MG63 (cell line): Measurements from ENCODE around the gene NDUFS6. TPM values are rescaled to one million over a fixed set of nuclear protein-coding genes. Genes with fewer than 3 reads are reported as not detected.
"Not testable (repeated sequence)": the region's sequence is repeated elsewhere in the genome, so short reads cannot be mapped to it uniquely, and the experiment has no call there.

Experiments
- DNase-seq: peaks from one replicate; pipeline ENCODE4 v3.0.0-alpha.2; 2020
- H3K27me3 ChIP-seq: fragments of 250-450 bp; sonication (Bioruptor Pico); 2 replicates; pipeline ENCODE4 v1.5.1; 2020; ENCODE audit warnings: mild to moderate bottlenecking, moderate library complexity
- H3K36me3 ChIP-seq: fragments of 250-450 bp; sonication (Bioruptor Pico); 2 replicates; pipeline ENCODE4 v1.5.1; 2020; ENCODE audit warnings: mild to moderate bottlenecking, moderate library complexity
- H3K4me3 ChIP-seq: fragments of 250-450 bp; sonication (Bioruptor Pico); 2 replicates; pipeline ENCODE4 v1.5.1; 2020; ENCODE audit warnings: mild to moderate bottlenecking, moderate library complexity
- H3K9me3 ChIP-seq: fragments of 250-450 bp; sonication (Bioruptor Pico); 2 replicates; pipeline ENCODE4 v1.5.1; 2020; ENCODE audit warnings: mild to moderate bottlenecking, moderate library complexity
- total RNA-seq: library from RNA; depleted of rRNA; stranded (reverse); fragments of >200 nt; shearing (Covaris generic); gene quantifications from 2 replicates; pipeline ENCODE4 v1.2.3, GENCODE V29; 2014; ENCODE audit warnings: low replicate concordance

Gene NDUFS6
- total RNA-seq, 1 experiment from 2014 or later = 215 TPM

GRCh38 chr5:1815881-1816292, 14.7 kb downstream of the NDUFS6 start:
- Histone ChIP-seq H3K4me3 (no peak overlapping the region), H3K9me3 (no peaks in the 10 kb centered on the region; the same call in 1 of the 2 replicates), H3K27me3 (no peaks in the 10 kb centered on the region), H3K36me3 (peaks cover 93% of the 10 kb centered on the region)
- no peak for DNase-seq

- not testable (repeated sequence) for H3K9me3 ChIP-seq, H3K27me3 ChIP-seq, DNase-seq, H3K4me3 ChIP-seq
- H3K36me3 ChIP-seq = peaks cover 94% of the 10 kb centered on the region
These were observed 15.4 kb downstream of the NDUFS6 start for GRCh38 chr5:1816495-1817089.

- H3K36me3 ChIP-seq = peaks cover 94% of the 10 kb centered on the region
- no peak for DNase-seq
- no peaks in the 10 kb centered on the region; the same call in 1 of the 2 replicates for H3K9me3 ChIP-seq
- no peaks in the 10 kb centered on the region for H3K27me3 ChIP-seq
- H3K4me3 ChIP-seq = no peak overlapping the region
These were observed 16.2 kb downstream of the NDUFS6 start for GRCh38 chr5:1817261-1818043.

- no peak for DNase-seq
- no peak overlapping the region for H3K4me3 ChIP-seq
- peaks cover 93% of the 10 kb centered on the region for H3K36me3 ChIP-seq
- no peaks in the 10 kb centered on the region; the same call in 1 of the 2 replicates for H3K9me3 ChIP-seq
- H3K27me3 ChIP-seq = no peaks in the 10 kb centered on the region
These were observed 17.6 kb downstream of the NDUFS6 start for GRCh38 chr5:1818784-1819183.

- H3K4me3 ChIP-seq = no peak overlapping the region
- no peaks in the 10 kb centered on the region for H3K27me3 ChIP-seq
- H3K36me3 ChIP-seq = peaks cover 93% of the 10 kb centered on the region
- no peak for DNase-seq
- no peaks in the 10 kb centered on the region; the same call in 1 of the 2 replicates for H3K9me3 ChIP-seq
These were observed 18.3 kb downstream of the NDUFS6 start for GRCh38 chr5:1819458-1819857.

- Histone ChIP-seq H3K4me3 (no peak overlapping the region), H3K36me3 (peaks cover 90% of the 10 kb centered on the region), H3K27me3 (no peaks in the 10 kb centered on the region), H3K9me3 (no peaks in the 10 kb centered on the region; the same call in 1 of the 2 replicates)
- DNase-seq = no peak
These were observed 19.2 kb downstream of the NDUFS6 start for GRCh38 chr5:1820381-1820780.

GRCh38 chr5:1820926-1821325, 19.7 kb downstream of the NDUFS6 start:
- Histone ChIP-seq H3K36me3 (peaks cover 90% of the 10 kb centered on the region), H3K27me3 (no peaks in the 10 kb centered on the region), H3K4me3 (no peak overlapping the region), H3K9me3 (no peaks in the 10 kb centered on the region; the same call in 1 of the 2 replicates)
- no peak for DNase-seq

GRCh38 chr5:1821862-1822261, 20.7 kb downstream of the NDUFS6 start:
- peaks cover 90% of the 10 kb centered on the region for H3K36me3 ChIP-seq
- H3K4me3 ChIP-seq = no peak overlapping the region
- no peak for DNase-seq
- H3K27me3 ChIP-seq = no peaks in the 10 kb centered on the region
- H3K9me3 ChIP-seq = no peaks in the 10 kb centered on the region; the same call in 1 of the 2 replicates

GRCh38 chr5:1823381-1824034, 22.3 kb downstream of the NDUFS6 start:
- no peaks in the 10 kb centered on the region for H3K27me3 ChIP-seq
- no peak for DNase-seq
- H3K9me3 ChIP-seq = no peaks in the 10 kb centered on the region; the same call in 1 of the 2 replicates
- no peak overlapping the region for H3K4me3 ChIP-seq
- H3K36me3 ChIP-seq = peaks cover 89% of the 10 kb centered on the region

GRCh38 chr5:1824109-1824821, 23.1 kb downstream of the NDUFS6 start:
- no peak for DNase-seq
- Histone ChIP-seq H3K4me3 (no peak overlapping the region), H3K36me3 (peaks cover 83% of the 10 kb centered on the region), H3K27me3 (no peaks in the 10 kb centered on the region), H3K9me3 (no peaks in the 10 kb centered on the region)

GRCh38 chr5:1824903-1825841, 24.0 kb downstream of the NDUFS6 start:
- no peak overlapping the region for H3K4me3 ChIP-seq
- H3K9me3 ChIP-seq = no peaks in the 10 kb centered on the region
- DNase-seq = no peak
- peaks cover 77% of the 10 kb centered on the region for H3K36me3 ChIP-seq
- no peaks in the 10 kb centered on the region for H3K27me3 ChIP-seq

- H3K27me3 ChIP-seq = no peaks in the 10 kb centered on the region
- H3K9me3 ChIP-seq = no peaks in the 10 kb centered on the region
- peaks cover 68% of the 10 kb centered on the region for H3K36me3 ChIP-seq
- no peak overlapping the region for H3K4me3 ChIP-seq
- DNase-seq = no peak
These were observed 25.2 kb downstream of the NDUFS6 start for GRCh38 chr5:1826235-1826980.

GRCh38 chr5:1827025-1827885, 26.0 kb downstream of the NDUFS6 start:
- no peak for DNase-seq
- H3K36me3 ChIP-seq = peaks cover 60% of the 10 kb centered on the region
- no peak overlapping the region for H3K4me3 ChIP-seq
- no peaks in the 10 kb centered on the region for H3K9me3 ChIP-seq
- no peaks in the 10 kb centered on the region for H3K27me3 ChIP-seq

GRCh38 chr5:1827886-1828397, 26.7 kb downstream of the NDUFS6 start:
- H3K36me3 ChIP-seq = peaks cover 53% of the 10 kb centered on the region
- no peaks in the 10 kb centered on the region for H3K9me3 ChIP-seq
- no peak for DNase-seq
- no peaks in the 10 kb centered on the region for H3K27me3 ChIP-seq
- H3K4me3 ChIP-seq = no peak overlapping the region
